Lower leg skin (tissue), 4 donors: ENCODE results near the gene SYNE2. TPM values are rescaled to one million over a fixed set of nuclear protein-coding genes. Genes with fewer than 3 reads are reported as not detected.

ENCODE experiments used
- DNase-seq, 2 donors: peaks; one replicate each; pipeline ENCODE4 v3.0.0-alpha.2; 2019; ENCODE audit warnings: low spot score in 2 of 2
- H3K4me3 ChIP-seq: fragments of 200-600 bp; sonication (generic); 2 replicates; pipeline ENCODE4 v1.5.1; 2017; ENCODE audit warnings: mild to moderate bottlenecking, low read depth; ENCODE audit not compliant: poor library complexity, severe bottlenecking
- CTCF ChIP-seq, 3 donors: fragments of 450-650 bp; IDR thresholded peaks; one replicate each; pipeline ENCODE4 v1.5.1; 2016; ENCODE audit warnings: antibody characterized with exemption in 3 of 3, mild to moderate bottlenecking in 3 of 3, moderate library complexity in 2 of 3
- POLR2A ChIP-seq, 2 donors: fragments of 450-650 bp; IDR thresholded peaks; one replicate each; pipeline ENCODE4 v1.6.1; 2016 to 2017; ENCODE audit warnings: antibody characterized with exemption in 2 of 2, mild to moderate bottlenecking in 1 of 2, moderate library complexity in 1 of 2
- WGBS, 2 donors: methylation state at CpG; one replicate each; pipeline ENCODE4 v1.1.5; 2018; 5-methylcytosine and 5-hydroxymethylcytosine counted together
- intact Hi-C: fragments of 100-400 bp; cut with DNase I; formaldehyde crosslinking; loops from one replicate; pipeline ENCODE4 v1.15.0; 2023; ENCODE audit warnings: low total_unique reads
- total RNA-seq, 4 donors: library from RNA; depleted of rRNA; stranded (reverse); fragments of >200 nt; gene quantifications; one replicate each; pipeline ENCODE4 v1.1.0, GENCODE V29; 2016

The SYNE2 gene
- total RNA-seq, 4 donors from 2014 or later = 200 to 479 (median 232) TPM

GRCh38 chr14:64215274-64215673 is 362.5 kb downstream of the SYNE2 start:
- 97 to 98% methylated on average over 10 of the region's 10 CpGs for WGBS, 2 donors
- no peak for DNase-seq
- TF ChIP-seq CTCF (IDR thresholded peaks at IDR 0.05) (no peak), POLR2A (IDR thresholded peaks at IDR 0.05) (no peak)
- intact Hi-C loops = no loop called here
- no peak overlapping the region for H3K4me3 ChIP-seq

GRCh38 chr14:64215978-64216377 is 363.2 kb downstream of the SYNE2 start:
- no peak overlapping the region for H3K4me3 ChIP-seq
- 93 to 95% methylated on average over 13 of the region's 13 CpGs for WGBS, 2 donors
- TF ChIP-seq POLR2A (IDR thresholded peaks at IDR 0.05) = no peak
- TF ChIP-seq CTCF (IDR thresholded peaks at IDR 0.05) = no peak
- DNase-seq = no peak
- intact Hi-C loops = no loop called here

GRCh38 chr14:64217308-64217707 is 364.5 kb downstream of the SYNE2 start:
- no peak overlapping the region for H3K4me3 ChIP-seq
- intact Hi-C loops = no loop called here
- DNase-seq = no peak
- TF ChIP-seq CTCF (IDR thresholded peaks at IDR 0.05) (no peak), POLR2A (IDR thresholded peaks at IDR 0.05) (no peak)
- WGBS, 2 donors = 73 to 77% methylated on average over 4 of the region's 4 CpGs

GRCh38 chr14:64217834-64218233 is 365.0 kb downstream of the SYNE2 start:
- intact Hi-C loops = no loop called here
- TF ChIP-seq CTCF (IDR thresholded peaks at IDR 0.05) = no peak
- TF ChIP-seq POLR2A (IDR thresholded peaks at IDR 0.05) = no peak
- 87% methylated on average over 7 of the region's 7 CpGs for WGBS, 2 donors
- DNase-seq = no peak
- H3K4me3 ChIP-seq = no peak overlapping the region

GRCh38 chr14:64218344-64219240 is 365.8 kb downstream of the SYNE2 start:
- WGBS, 2 donors = 89% methylated on average over 15 of the region's 15 CpGs
- intact Hi-C loops = no loop called here
- TF ChIP-seq CTCF (IDR thresholded peaks at IDR 0.05) (no peak), POLR2A (IDR thresholded peaks at IDR 0.05) (no peak)
- DNase-seq = no peak
- H3K4me3 ChIP-seq = no peak overlapping the region
